Measurements from ENCODE around the gene IL32.

IL32 gene

DNA sequence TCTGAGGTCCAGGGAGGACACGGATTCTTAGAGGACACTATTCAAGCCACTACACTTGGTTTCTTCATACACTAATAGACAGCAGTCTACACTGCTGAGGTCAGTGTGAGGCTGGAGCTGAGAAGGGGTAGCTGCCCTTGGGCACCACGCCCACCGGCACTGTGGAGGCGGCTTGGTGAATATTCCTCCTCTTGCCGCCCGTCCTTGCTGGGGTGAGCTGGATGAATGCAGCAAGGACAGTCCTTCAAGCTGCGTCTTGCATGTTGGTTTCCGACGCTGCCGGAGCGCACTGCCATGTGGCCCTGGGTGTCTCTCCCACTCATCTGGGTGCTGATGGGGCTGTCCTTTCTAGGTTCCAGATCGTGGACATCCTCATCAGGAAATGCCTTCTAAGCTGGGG is 49.6 kb downstream of the IL32 start:
- ChIA-PET POLR2A (no interaction called here), CTCF (interaction anchor here (0.8 to 6.1 kb wide), 4 partner anchors 15 to 64 kb away, joined by 3 to 31 read pairs (median 4); no protein-coding TSS in a partner anchor)
- DNase-seq, result no peak
- Histone ChIP-seq H3K4me1 (ENCODE audit: control extremely low read depth in 1 of 4, control insufficient read depth in 4 of 4, insufficient read depth in 4 of 4, low read length in 3 of 4) (peaks cover 0 to 17% (median 7%) of the 10 kb centered on the region in 4 experiments), H3K27me3 (replicated peaks in 2 of 5; ENCODE audit: control insufficient read depth in 4 of 5, insufficient read depth in 5 of 5, low read length in 4 of 5) (peaks cover 0 to 2% (median 0%) of the 10 kb centered on the region in 5 experiments), H3K27ac (ENCODE audit: insufficient read depth in 1 of 2, low read depth in 1 of 2, low read length in 2 of 2, poor library complexity in 1 of 2, severe bottlenecking in 2 of 2) (no peak overlapping the region), H3K4me3 (ENCODE audit: control insufficient read depth in 1 of 7, extremely low read depth in 1 of 7, insufficient read depth in 4 of 7, low read depth in 2 of 7, low read length in 6 of 7) (no peak overlapping the region), H3K36me3 (ENCODE audit: control insufficient read depth in 4 of 4, insufficient read depth in 4 of 4, low read length in 3 of 4) (peaks cover 0 to 2% (median 1%) of the 10 kb centered on the region in 4 experiments), H3K9me3 (ENCODE audit: control extremely low read depth in 1 of 5, control insufficient read depth in 4 of 5, insufficient read depth in 2 of 5, low read depth in 1 of 5, low read length in 4 of 5) (no peaks in the 10 kb centered on the region)
- WGBS (ENCODE audit: insufficient coverage), result 94% methylated on average over 7 of the region's 12 CpGs

DNA sequence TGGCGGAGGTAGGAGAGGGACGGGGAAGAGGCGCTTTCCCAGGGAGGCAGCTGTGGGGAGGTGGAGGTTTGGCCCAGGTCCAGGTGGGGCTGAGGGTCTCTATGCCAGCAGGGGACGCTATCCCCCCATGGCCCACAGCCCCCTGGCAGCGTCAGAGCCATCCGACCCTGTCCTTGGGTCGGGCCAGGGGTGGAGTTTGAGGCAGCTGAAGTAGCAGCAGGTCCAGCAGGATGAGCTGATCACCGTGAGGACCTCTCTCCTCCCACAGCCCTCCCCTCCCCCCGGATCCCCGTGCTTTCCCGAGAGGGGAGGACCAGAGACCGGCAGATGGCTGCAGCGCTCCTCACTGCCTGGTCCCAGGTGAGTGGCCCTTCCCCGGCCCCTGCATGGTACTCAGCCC is 50.1 kb downstream of the IL32 start:
- no peaks in the 10 kb centered on the region for H3K9me3 ChIP-seq (ENCODE audit: control extremely low read depth in 1 of 5, control insufficient read depth in 4 of 5, insufficient read depth in 2 of 5, low read depth in 1 of 5, low read length in 4 of 5)
- H3K27ac ChIP-seq (ENCODE audit: insufficient read depth in 1 of 2, low read depth in 1 of 2, low read length in 2 of 2, poor library complexity in 1 of 2, severe bottlenecking in 2 of 2), result no peak overlapping the region
- CTCF ChIA-PET, result interaction anchor here (1.3 to 6.1 kb wide), 3 partner anchors 14 to 64 kb away, joined by 3 to 31 read pairs (median 5); no protein-coding TSS in a partner anchor
- POLR2A ChIA-PET, result interaction anchor here (0.5 kb wide), 1 partner anchor 20 kb away, joined by 3 read pairs; no protein-coding TSS in a partner anchor
- peaks cover 0 to 17% (median 7%) of the 10 kb centered on the region in 4 experiments for H3K4me1 ChIP-seq (ENCODE audit: control extremely low read depth in 1 of 4, control insufficient read depth in 4 of 4, insufficient read depth in 4 of 4, low read length in 3 of 4)
- WGBS (ENCODE audit: insufficient coverage), result 99% methylated on average over 10 of the region's 14 CpGs
- no peak overlapping the region for H3K4me3 ChIP-seq (ENCODE audit: control insufficient read depth in 1 of 7, extremely low read depth in 1 of 7, insufficient read depth in 4 of 7, low read depth in 2 of 7, low read length in 6 of 7)
- DNase-seq, result no peak
- peaks cover 0 to 2% (median 0%) of the 10 kb centered on the region in 5 experiments for H3K27me3 ChIP-seq (replicated peaks in 2 of 5; ENCODE audit: control insufficient read depth in 4 of 5, insufficient read depth in 5 of 5, low read length in 4 of 5)
- peaks cover 0 to 2% (median 1%) of the 10 kb centered on the region in 4 experiments for H3K36me3 ChIP-seq (ENCODE audit: control insufficient read depth in 4 of 4, insufficient read depth in 4 of 4, low read length in 3 of 4)

DNA sequence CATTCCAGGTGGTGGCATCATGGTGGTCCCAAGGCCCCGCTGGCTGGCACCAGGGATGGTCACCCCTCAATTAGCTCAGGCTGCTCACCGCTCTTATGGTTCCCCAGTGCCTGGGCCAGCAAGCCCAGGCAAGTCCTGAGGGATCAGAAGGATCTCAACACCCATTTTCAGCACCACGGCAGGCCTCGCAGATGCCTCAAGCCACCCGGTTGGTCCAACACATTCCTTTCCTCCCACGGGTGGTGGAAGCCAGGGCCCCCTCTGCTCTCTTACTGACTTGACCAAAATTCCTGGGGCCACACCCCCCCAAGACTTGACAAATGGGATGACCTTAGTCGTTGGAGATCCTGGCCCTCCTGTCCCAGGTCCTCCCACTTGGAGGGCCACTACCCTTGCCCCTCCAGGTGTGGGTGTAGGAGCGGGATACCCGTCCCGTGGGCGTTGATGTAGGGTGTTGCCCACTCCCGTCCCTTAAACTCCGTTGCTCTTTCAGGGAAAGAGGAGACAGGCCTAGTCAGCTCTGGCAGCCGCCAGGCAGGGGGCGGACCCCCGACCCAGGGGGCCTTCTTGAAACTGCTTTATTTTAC is 52.9 kb downstream of the IL32 start:
- DNase-seq, result no peak
- WGBS (ENCODE audit: insufficient coverage), result 97% methylated on average over 15 of the region's 16 CpGs
- Histone ChIP-seq H3K9me3 (ENCODE audit: control extremely low read depth in 1 of 5, control insufficient read depth in 4 of 5, insufficient read depth in 2 of 5, low read depth in 1 of 5, low read length in 4 of 5) (no peaks in the 10 kb centered on the region), H3K4me1 (ENCODE audit: control extremely low read depth in 1 of 4, control insufficient read depth in 4 of 4, insufficient read depth in 4 of 4, low read length in 3 of 4) (peaks cover 0 to 6% (median 3%) of the 10 kb centered on the region in 4 experiments), H3K27me3 (replicated peaks in 2 of 5; ENCODE audit: control insufficient read depth in 4 of 5, insufficient read depth in 5 of 5, low read length in 4 of 5) (peaks cover 0 to 2% (median 0%) of the 10 kb centered on the region in 5 experiments), H3K4me3 (ENCODE audit: control insufficient read depth in 1 of 7, extremely low read depth in 1 of 7, insufficient read depth in 4 of 7, low read depth in 2 of 7, low read length in 6 of 7) (no peak overlapping the region), H3K27ac (ENCODE audit: insufficient read depth in 1 of 2, low read depth in 1 of 2, low read length in 2 of 2, poor library complexity in 1 of 2, severe bottlenecking in 2 of 2) (no peak overlapping the region), H3K36me3 (ENCODE audit: control insufficient read depth in 4 of 4, insufficient read depth in 4 of 4, low read length in 3 of 4) (peaks cover 0 to 4% (median 1%) of the 10 kb centered on the region in 4 experiments)
- ChIA-PET POLR2A (no interaction called here), CTCF (interaction anchor here (0.9 to 4.9 kb wide), 6 partner anchors 11 to 88 kb away, joined by 4 to 28 read pairs (median 8); no protein-coding TSS in a partner anchor)

DNA sequence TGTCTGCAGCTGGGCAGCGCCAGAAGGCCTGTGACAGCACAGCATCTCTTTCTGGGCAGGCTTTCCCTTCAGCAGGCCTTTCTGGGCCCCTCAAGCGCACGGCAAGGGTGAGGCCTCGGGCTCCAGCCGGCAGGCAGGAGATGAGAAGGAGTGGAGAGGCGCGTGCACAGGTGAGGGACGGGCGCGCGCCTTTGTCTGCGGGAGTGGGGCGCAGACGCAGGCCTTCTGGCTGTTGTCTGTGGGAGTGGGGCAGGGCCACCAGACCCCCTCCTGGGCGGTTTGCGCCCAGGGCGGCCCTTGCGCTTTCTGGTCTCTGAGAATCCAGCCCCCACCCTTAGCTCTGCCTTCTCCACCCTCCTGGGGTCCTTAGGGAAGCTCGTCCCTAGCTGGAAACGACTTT is 53.4 kb downstream of the IL32 start:
- ChIA-PET POLR2A (no interaction called here), CTCF (interaction anchor here (1.4 to 4.9 kb wide), 4 partner anchors 10 to 88 kb away, joined by 4 to 28 read pairs (median 17); no protein-coding TSS in a partner anchor)
- H3K27ac ChIP-seq (ENCODE audit: insufficient read depth in 1 of 2, low read depth in 1 of 2, low read length in 2 of 2, poor library complexity in 1 of 2, severe bottlenecking in 2 of 2), result no peak overlapping the region
- peaks cover 0 to 8% (median 5%) of the 10 kb centered on the region in 4 experiments for H3K4me1 ChIP-seq (ENCODE audit: control extremely low read depth in 1 of 4, control insufficient read depth in 4 of 4, insufficient read depth in 4 of 4, low read length in 3 of 4)
- peaks cover 0 to 4% (median 1%) of the 10 kb centered on the region in 4 experiments for H3K36me3 ChIP-seq (ENCODE audit: control insufficient read depth in 4 of 4, insufficient read depth in 4 of 4, low read length in 3 of 4)
- 99% methylated on average over 20 of the region's 20 CpGs for WGBS (ENCODE audit: insufficient coverage)
- H3K27me3 ChIP-seq (replicated peaks in 2 of 5; ENCODE audit: control insufficient read depth in 4 of 5, insufficient read depth in 5 of 5, low read length in 4 of 5), result peaks cover 0 to 2% (median 0%) of the 10 kb centered on the region in 5 experiments
- no peaks in the 10 kb centered on the region for H3K9me3 ChIP-seq (ENCODE audit: control extremely low read depth in 1 of 5, control insufficient read depth in 4 of 5, insufficient read depth in 2 of 5, low read depth in 1 of 5, low read length in 4 of 5)
- no peak for DNase-seq
- H3K4me3 ChIP-seq (ENCODE audit: control insufficient read depth in 1 of 7, extremely low read depth in 1 of 7, insufficient read depth in 4 of 7, low read depth in 2 of 7, low read length in 6 of 7), result no peak overlapping the region
